Measurements from ENCODE around the gene PTPRT.

DNA sequence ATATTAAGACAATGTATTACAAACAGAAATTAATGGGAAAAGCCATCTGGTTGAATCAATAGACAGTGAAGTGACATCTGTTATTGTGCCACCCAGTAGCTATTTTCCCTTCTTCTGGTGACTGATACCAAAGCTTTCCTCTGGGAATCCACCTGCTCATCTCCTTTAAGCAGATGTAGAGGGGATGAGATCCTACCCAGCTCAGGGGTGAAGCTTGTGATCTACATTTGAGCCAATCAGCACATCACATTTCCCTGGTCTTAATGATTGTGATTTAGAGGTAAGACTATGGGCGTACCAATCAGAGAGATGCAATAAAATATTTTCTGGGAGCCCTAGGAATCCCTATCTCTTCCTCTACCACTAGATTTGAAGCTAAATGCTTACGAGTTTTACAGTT lies 782.9 kb downstream of the PTPRT start:
- TF ChIP-seq CTCF (IDR thresholded peaks at IDR 0.05) = no peak
- TF ChIP-seq POLR2A (IDR thresholded peaks at IDR 0.05) = no peak
- TF ChIP-seq POLR2AphosphoS5 (IDR thresholded peaks at IDR 0.05) = no peak

Measured in breast epithelium (tissue), 3 donors.